K562 (cell line): ENCODE data around the gene KIF3B. TPM values are rescaled to one million over a fixed set of nuclear protein-coding genes. Genes with fewer than 3 reads are reported as not detected.

Experiments used
- ARID1B ChIP-seq: fragments of 450-650 bp; IDR thresholded peaks from 2 replicates; pipeline ENCODE4 v1.6.1; 2016; ENCODE audit warnings: antibody characterized with exemption, mild to moderate bottlenecking, inconsistent platforms
- ASH1L ChIP-seq: fragments of 450-650 bp; IDR thresholded peaks from 2 replicates; pipeline ENCODE4 v1.6.1; 2018; ENCODE audit warnings: borderline replicate concordance, mild to moderate bottlenecking, low read depth; ENCODE audit not compliant: partially characterized antibody
- BDP1 ChIP-seq: IDR thresholded peaks from 3 replicates; pipeline ENCODE4 v1.6.1; 2011; ENCODE audit not compliant: insufficient read length, insufficient read depth
- DACH1 ChIP-seq: fragments of 450-650 bp; IDR thresholded peaks from 2 replicates; pipeline ENCODE4 v1.6.1; 2018; ENCODE audit not compliant: partially characterized antibody
- NONO ChIP-seq, 2 experiments: fragments of 200-400 bp in 1 of 2; fragments of 450-650 bp in 1 of 2; formaldehyde crosslinking in 1 of 2; IDR thresholded peaks; 2 replicates each; pipeline ENCODE4 v1.6.1; 2017; ENCODE audit warnings: low read depth in 2 of 2, mild to moderate bottlenecking in 2 of 2, moderate library complexity in 2 of 2, low read length in 1 of 2
- NR4A1 ChIP-seq, 2 experiments: fragments of 250-450 bp in 1 of 2; fragments of 450-650 bp in 1 of 2; sonication (Bioruptor Pico) in 1 of 2; IDR thresholded peaks; 2 replicates each; pipeline versions ENCODE4 v1.4.0 to v1.6.1; 2016 to 2020; ENCODE audit warnings: mild to moderate bottlenecking in 2 of 2, missing compliant biosample characterization in 1 of 2, missing genetic modification characterization in 1 of 2, moderate library complexity in 1 of 2
- POLR2A ChIP-seq: fragments of 450-650 bp; conservative IDR thresholded peaks from 2 replicates; pipeline ENCODE4 v1.6.1; 2016
- PRMT5 ChIP-seq: sonication (generic); formaldehyde crosslinking; IDR thresholded peaks from 2 replicates; pipeline ENCODE4 v1.5.0; 2020; ENCODE audit warnings: missing genetic modification reagents
- PYGO2 ChIP-seq: fragments of 450-650 bp; IDR thresholded peaks from 2 replicates; pipeline ENCODE4 v1.6.1; 2016; ENCODE audit warnings: mild to moderate bottlenecking, missing genetic modification characterization, moderate library complexity, missing compliant biosample characterization
- RFX1 ChIP-seq: fragments of 450-650 bp; IDR thresholded peaks from 2 replicates; pipeline ENCODE4 v1.6.1; 2016; ENCODE audit warnings: mild to moderate bottlenecking, moderate library complexity
- SP1 ChIP-seq: sonication (generic); formaldehyde crosslinking; IDR thresholded peaks from 2 replicates; pipeline ENCODE4 v1.8.1; 2022; ENCODE audit warnings: mild to moderate bottlenecking, missing genetic modification reagents
- ZBTB1 ChIP-seq: sonication (generic); formaldehyde crosslinking; IDR thresholded peaks from 2 replicates; pipeline ENCODE4 v1.8.1; 2023; ENCODE audit warnings: missing genetic modification reagents, low read depth, mild to moderate bottlenecking, borderline replicate concordance
- ZNF347 ChIP-seq: fragments of 450-650 bp; formaldehyde crosslinking; IDR thresholded peaks from 2 replicates; pipeline ENCODE4 v1.4.0; 2020; ENCODE audit warnings: low read depth, mild to moderate bottlenecking, moderate library complexity
- ZNF561 ChIP-seq: fragments of 450-650 bp; formaldehyde crosslinking; conservative IDR thresholded peaks from 2 replicates; pipeline ENCODE4 v1.4.0; 2020; ENCODE audit warnings: mild to moderate bottlenecking, moderate library complexity
- polyA plus RNA-seq, 8 experiments: library from polyadenylated mRNA; depleted of rRNA in 4 of 8; stranded (reverse) in 5 of 8; unstranded in 3 of 8; fragments of >200 nt; fragmentation: Nextera tagmentation in 2 of 8; fragmentation: Illumina TruSeq in 1 of 8; extraction: Ambion mirVana in 2 of 8; extraction: Trizol in 1 of 8; gene quantifications; 2 replicates each; pipeline versions ENCODE4 v1.2.1 to v1.2.3, GENCODE V29; 2011 to 2014; ENCODE audit warnings: inconsistent platforms in 1 of 8, missing spikeins in 1 of 8
- total RNA-seq, 7 experiments: library from RNA; depleted of rRNA in 6 of 7; stranded (reverse); fragments of >200 nt in 6 of 7; fragmentation: Illumina TruSeq in 2 of 7; extraction: Trizol in 2 of 7; gene quantifications; 2 replicates each; pipeline versions ENCODE4 v1.2.1 to v1.2.3, GENCODE V29; 2011 to 2021; ENCODE audit warnings: low replicate concordance in 1 of 7
- TF ChIP-seq, protein P1 (sequence below): fragments of 450-650 bp; IDR thresholded peaks from 2 replicates; pipeline ENCODE4 v1.6.1; 2016; ENCODE audit warnings: missing biosample characterization, missing genetic modification characterization
- TF ChIP-seq, protein P2 (sequence below): fragments of 200-800 bp; sonication (Bioruptor generic); IDR thresholded peaks from 2 replicates; pipeline ENCODE4 v1.6.1; 2017; ENCODE audit warnings: missing genetic modification characterization, missing compliant biosample characterization
- TF ChIP-seq, protein P3 (sequence below): fragments of 450-650 bp; IDR thresholded peaks from 2 replicates; pipeline ENCODE4 v1.7.1; 2018; ENCODE audit warnings: mild to moderate bottlenecking, low read depth; ENCODE audit not compliant: partially characterized antibody
- TF ChIP-seq, protein P4 (sequence below): fragments of 450-650 bp; IDR thresholded peaks from 2 replicates; pipeline ENCODE4 v1.6.1; 2018; ENCODE audit warnings: mild to moderate bottlenecking, low read depth; ENCODE audit not compliant: partially characterized antibody
- TF ChIP-seq, protein P5 (sequence below): sonication (generic); formaldehyde crosslinking; IDR thresholded peaks from 2 replicates; pipeline ENCODE4 v1.8.0; 2022; ENCODE audit warnings: mild to moderate bottlenecking, missing genetic modification reagents

KIF3B gene
- total and polyA plus RNA-seq, 9 of the 15 experiments (the other 6 are each of a cell fraction or from before 2014, with no cell fraction given) = 2.9 to 12.3 (median 8.6) TPM

DNA sequence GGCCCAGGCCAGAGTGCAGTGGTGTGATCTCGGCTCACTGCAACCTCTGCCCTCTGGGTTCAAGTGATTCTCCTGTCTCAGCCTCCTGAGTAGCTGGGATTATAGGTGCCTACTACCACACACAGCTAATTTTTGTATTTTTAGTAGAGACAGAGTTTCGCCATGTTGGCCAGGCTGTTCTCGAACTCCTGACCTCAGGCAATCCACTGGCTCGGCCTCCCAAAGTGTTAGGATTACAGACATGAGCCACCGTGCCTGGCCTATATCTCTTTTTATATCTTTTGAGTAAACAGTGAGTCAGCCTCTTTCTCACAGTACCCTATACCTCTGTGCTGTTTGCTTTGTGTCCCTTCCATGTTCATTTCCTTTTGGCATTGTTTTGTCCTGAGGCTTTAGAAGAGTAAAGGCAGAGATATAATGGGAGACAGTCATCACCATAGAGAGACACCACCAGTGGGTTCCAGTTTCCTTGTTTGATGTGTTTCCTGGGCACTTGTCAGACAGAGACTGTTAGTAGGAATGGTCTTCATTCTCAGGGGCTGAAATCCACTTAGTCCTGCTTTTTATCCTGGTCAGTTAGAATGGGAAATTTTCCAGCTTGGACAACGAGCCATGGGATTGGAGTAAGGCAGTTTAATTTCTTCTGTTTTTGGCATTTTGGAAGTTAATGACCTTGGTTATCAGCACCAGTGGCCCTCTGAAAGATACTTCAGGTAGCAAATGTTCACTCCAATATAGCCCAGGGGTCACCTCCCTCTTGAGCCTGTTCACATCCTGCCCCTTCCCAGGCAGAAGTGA is 48.5 kb downstream of the KIF3B start (continued):
- TF ChIP-seq PRMT5 (CRISPR knock-in tag) (no peak), ASH1L (no peak), ZNF347 (CRISPR knock-in tag) (no peak), DACH1 (no peak), ARID1B (peak; percentile 85), SP1 (0 out of 2 replicates have a peak, but pooled peaks have one; percentile 25), PYGO2 (tag) (no peak), RFX1 (no peak), POLR2A (no peak), NR4A1 (CRISPR knock-in tag; IDR thresholded peaks at IDR 0.05) (no peak), NR4A1 (tag; IDR thresholded peaks at IDR 0.05) (no peak), NONO (IDR thresholded peaks at IDR 0.05; ENCODE audit: low read depth in 2 of 2, low read length in 1 of 2) (no peak), ZNF561 (CRISPR knock-in tag) (no peak), ZBTB1 (CRISPR knock-in tag) (no peak), BDP1 (no peak)
- TF ChIP-seq, protein P1, sequence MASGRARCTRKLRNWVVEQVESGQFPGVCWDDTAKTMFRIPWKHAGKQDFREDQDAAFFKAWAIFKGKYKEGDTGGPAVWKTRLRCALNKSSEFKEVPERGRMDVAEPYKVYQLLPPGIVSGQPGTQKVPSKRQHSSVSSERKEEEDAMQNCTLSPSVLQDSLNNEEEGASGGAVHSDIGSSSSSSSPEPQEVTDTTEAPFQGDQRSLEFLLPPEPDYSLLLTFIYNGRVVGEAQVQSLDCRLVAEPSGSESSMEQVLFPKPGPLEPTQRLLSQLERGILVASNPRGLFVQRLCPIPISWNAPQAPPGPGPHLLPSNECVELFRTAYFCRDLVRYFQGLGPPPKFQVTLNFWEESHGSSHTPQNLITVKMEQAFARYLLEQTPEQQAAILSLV (tag) = no peak
- TF ChIP-seq, protein P2, sequence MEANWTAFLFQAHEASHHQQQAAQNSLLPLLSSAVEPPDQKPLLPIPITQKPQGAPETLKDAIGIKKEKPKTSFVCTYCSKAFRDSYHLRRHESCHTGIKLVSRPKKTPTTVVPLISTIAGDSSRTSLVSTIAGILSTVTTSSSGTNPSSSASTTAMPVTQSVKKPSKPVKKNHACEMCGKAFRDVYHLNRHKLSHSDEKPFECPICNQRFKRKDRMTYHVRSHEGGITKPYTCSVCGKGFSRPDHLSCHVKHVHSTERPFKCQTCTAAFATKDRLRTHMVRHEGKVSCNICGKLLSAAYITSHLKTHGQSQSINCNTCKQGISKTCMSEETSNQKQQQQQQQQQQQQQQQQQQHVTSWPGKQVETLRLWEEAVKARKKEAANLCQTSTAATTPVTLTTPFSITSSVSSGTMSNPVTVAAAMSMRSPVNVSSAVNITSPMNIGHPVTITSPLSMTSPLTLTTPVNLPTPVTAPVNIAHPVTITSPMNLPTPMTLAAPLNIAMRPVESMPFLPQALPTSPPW (CRISPR knock-in tag) = no peak
- TF ChIP-seq, protein P3, sequence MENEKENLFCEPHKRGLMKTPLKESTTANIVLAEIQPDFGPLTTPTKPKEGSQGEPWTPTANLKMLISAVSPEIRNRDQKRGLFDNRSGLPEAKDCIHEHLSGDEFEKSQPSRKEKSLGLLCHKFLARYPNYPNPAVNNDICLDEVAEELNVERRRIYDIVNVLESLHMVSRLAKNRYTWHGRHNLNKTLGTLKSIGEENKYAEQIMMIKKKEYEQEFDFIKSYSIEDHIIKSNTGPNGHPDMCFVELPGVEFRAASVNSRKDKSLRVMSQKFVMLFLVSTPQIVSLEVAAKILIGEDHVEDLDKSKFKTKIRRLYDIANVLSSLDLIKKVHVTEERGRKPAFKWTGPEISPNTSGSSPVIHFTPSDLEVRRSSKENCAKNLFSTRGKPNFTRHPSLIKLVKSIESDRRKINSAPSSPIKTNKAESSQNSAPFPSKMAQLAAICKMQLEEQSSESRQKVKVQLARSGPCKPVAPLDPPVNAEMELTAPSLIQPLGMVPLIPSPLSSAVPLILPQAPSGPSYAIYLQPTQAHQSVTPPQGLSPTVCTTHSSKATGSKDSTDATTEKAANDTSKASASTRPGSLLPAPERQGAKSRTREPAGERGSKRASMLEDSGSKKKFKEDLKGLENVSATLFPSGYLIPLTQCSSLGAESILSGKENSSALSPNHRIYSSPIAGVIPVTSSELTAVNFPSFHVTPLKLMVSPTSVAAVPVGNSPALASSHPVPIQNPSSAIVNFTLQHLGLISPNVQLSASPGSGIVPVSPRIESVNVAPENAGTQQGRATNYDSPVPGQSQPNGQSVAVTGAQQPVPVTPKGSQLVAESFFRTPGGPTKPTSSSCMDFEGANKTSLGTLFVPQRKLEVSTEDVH = no peak
- TF ChIP-seq, protein P4, sequence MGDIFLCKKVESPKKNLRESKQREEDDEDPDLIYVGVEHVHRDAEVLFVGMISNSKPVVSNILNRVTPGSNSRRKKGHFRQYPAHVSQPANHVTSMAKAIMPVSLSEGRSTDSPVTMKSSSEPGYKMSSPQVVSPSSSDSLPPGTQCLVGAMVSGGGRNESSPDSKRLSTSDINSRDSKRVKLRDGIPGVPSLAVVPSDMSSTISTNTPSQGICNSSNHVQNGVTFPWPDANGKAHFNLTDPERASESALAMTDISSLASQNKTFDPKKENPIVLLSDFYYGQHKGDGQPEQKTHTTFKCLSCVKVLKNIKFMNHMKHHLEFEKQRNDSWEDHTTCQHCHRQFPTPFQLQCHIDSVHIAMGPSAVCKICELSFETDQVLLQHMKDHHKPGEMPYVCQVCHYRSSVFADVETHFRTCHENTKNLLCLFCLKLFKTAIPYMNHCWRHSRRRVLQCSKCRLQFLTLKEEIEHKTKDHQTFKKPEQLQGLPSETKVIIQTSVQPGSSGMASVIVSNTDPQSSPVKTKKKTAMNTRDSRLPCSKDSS = no peak
- TF ChIP-seq, protein P5, sequence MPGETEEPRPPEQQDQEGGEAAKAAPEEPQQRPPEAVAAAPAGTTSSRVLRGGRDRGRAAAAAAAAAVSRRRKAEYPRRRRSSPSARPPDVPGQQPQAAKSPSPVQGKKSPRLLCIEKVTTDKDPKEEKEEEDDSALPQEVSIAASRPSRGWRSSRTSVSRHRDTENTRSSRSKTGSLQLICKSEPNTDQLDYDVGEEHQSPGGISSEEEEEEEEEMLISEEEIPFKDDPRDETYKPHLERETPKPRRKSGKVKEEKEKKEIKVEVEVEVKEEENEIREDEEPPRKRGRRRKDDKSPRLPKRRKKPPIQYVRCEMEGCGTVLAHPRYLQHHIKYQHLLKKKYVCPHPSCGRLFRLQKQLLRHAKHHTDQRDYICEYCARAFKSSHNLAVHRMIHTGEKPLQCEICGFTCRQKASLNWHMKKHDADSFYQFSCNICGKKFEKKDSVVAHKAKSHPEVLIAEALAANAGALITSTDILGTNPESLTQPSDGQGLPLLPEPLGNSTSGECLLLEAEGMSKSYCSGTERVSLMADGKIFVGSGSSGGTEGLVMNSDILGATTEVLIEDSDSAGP = no peak
